Astrocyte of the hippocampus (primary cell): ENCODE data around the gene XPNPEP2.

Experiments
- DNase-seq: peaks from one replicate; pipeline ENCODE4 v3.0.0; 2011; ENCODE audit warnings: low read depth, low spot score

The XPNPEP2 gene

GRCh38 chrX:129797251-129797906, 58.6 kb downstream of the XPNPEP2 start:
- DNase-seq: no peak

- no peak for DNase-seq
These were observed 59.7 kb downstream of the XPNPEP2 start for GRCh38 chrX:129798456-129798855.

GRCh38 chrX:129798888-129799287, 60.1 kb downstream of the XPNPEP2 start:
- DNase-seq: no peak

GRCh38 chrX:129800186-129800585, 61.4 kb downstream of the XPNPEP2 start:
- no peak for DNase-seq

- peak; percentile 23 for DNase-seq
These were observed 64.1 kb downstream of the XPNPEP2 start for GRCh38 chrX:129802863-129803262.

- DNase-seq: no peak
These were observed 66.0 kb downstream of the XPNPEP2 start for GRCh38 chrX:129804806-129805205.

GRCh38 chrX:129808158-129808828, 69.5 kb downstream of the XPNPEP2 start:
- no peak for DNase-seq

- DNase-seq: peak; percentile 20
These were observed 70.3 kb downstream of the XPNPEP2 start for GRCh38 chrX:129808829-129809796.

- no peak for DNase-seq
These were observed 75.0 kb downstream of the XPNPEP2 start for GRCh38 chrX:129813662-129814368.

- DNase-seq: no peak
These were observed 79.3 kb downstream of the XPNPEP2 start for GRCh38 chrX:129818123-129818522.
